ENCODE data around the gene DSG4. TPM values are rescaled to one million over a fixed set of nuclear protein-coding genes. Genes with fewer than 3 reads are reported as not detected.
A peak's percentile ranks its signal among the peaks of the same experiment; 100 is the strongest.

Gene DSG4
- polyA plus RNA-seq, 2 donors: 0.01 TPM; not detected in 1

- H3K27ac ChIP-seq (ENCODE audit: low read depth in 2 of 2, low read length in 1 of 2): peak overlapping the region; percentile 89
- H3K27me3 ChIP-seq (ENCODE audit: control insufficient read depth in 1 of 2, insufficient read depth in 2 of 2, low read length in 2 of 2): no peaks in the 10 kb centered on the region
- no peaks in the 10 kb centered on the region for H3K4me1 ChIP-seq (ENCODE audit: control insufficient read depth in 2 of 2, insufficient read depth in 2 of 2, low read length in 1 of 2)
- H3K9me3 ChIP-seq (ENCODE audit: control insufficient read depth in 2 of 2, insufficient read depth in 1 of 2, low read depth in 1 of 2, low read length in 1 of 2): no peaks in the 10 kb centered on the region
- peaks cover 0 to 3% of the 10 kb centered on the region in 2 donors for H3K36me3 ChIP-seq (ENCODE audit: control insufficient read depth in 2 of 2, insufficient read depth in 2 of 2, low read length in 1 of 2)
- H3K4me3 ChIP-seq (ENCODE audit: low read depth in 1 of 2, low read length in 2 of 2): peak overlapping the region in 1 of 2 donors; percentile 15
- 43 to 54% methylated on average over 3 of the region's 3 CpGs for WGBS, 2 donors
Measured at GRCh38 chr18:31454066-31454708, 77.6 kb downstream of the DSG4 start.

Other genes starting within 250 kb of the DSG4 start
- gene DSC1, start 213.9 kb upstream of the DSG4 start, polyA plus RNA-seq: under 1 TPM; 0.04 to 0.16 TPM
- 1 to 10 TPM; 8.4 to 8.9 TPM for gene DSG1, start 58.6 kb upstream of the DSG4 start, polyA plus RNA-seq
- gene DSG3, start 71.0 kb downstream of the DSG4 start, polyA plus RNA-seq: 100 to 1,000 TPM; 130 to 305 TPM
- 1 to 10 TPM; 3.2 to 5.8 TPM for gene DSG2, start 121.4 kb downstream of the DSG4 start, polyA plus RNA-seq
- gene TTR, start 215.1 kb downstream of the DSG4 start, polyA plus RNA-seq: under 1 TPM; 0.13 to 0.16 TPM

Data from esophagus (tissue), 2 donors.